LNCAP (cell line): ENCODE results near the gene IL6ST.
A peak's percentile ranks its signal among the peaks of the same experiment; 100 is the strongest.

ENCODE experiments used
- CTCF ChIP-seq: fragments of 450-650 bp; IDR thresholded peaks from 2 replicates; pipeline ENCODE4 v1.5.1; 2017; ENCODE audit warnings: mild to moderate bottlenecking

Gene IL6ST

GRCh38 chr5:55923177-55923771, 71.5 kb downstream of the IL6ST start:
- TF ChIP-seq CTCF = no peak

GRCh38 chr5:55921617-55922016, 73.1 kb downstream of the IL6ST start:
- TF ChIP-seq CTCF = no peak

GRCh38 chr5:55920784-55921183, 74.0 kb downstream of the IL6ST start:
- TF ChIP-seq CTCF = peak; percentile 62

GRCh38 chr5:55919625-55920024, 75.1 kb downstream of the IL6ST start:
- no peak for TF ChIP-seq CTCF

- TF ChIP-seq CTCF = no peak
Measured at GRCh38 chr5:55918087-55919035, 76.4 kb downstream of the IL6ST start.

- no peak for TF ChIP-seq CTCF
Measured at GRCh38 chr5:55917402-55918086, 77.2 kb downstream of the IL6ST start.

GRCh38 chr5:55916986-55917385, 77.8 kb downstream of the IL6ST start:
- TF ChIP-seq CTCF = no peak
